SU-DHL-6 (cell line): ENCODE measurements around the gene KIRREL1.

Experiments
- H2AFZ ChIP-seq: fragments of 200-600 bp; sonication (generic); 2 replicates; pipeline ENCODE4 v1.6.1; 2014; ENCODE audit warnings: low read depth, mild to moderate bottlenecking, moderate library complexity, mixed read lengths, antibody characterized with exemption, low read length; ENCODE audit not compliant: severe bottlenecking
- H3F3A ChIP-seq: fragments of 200-600 bp; shearing (Covaris generic); 2 replicates; pipeline ENCODE4 v1.6.0; 2016; ENCODE audit warnings: antibody characterized with exemption, mild to moderate bottlenecking; ENCODE audit not compliant: insufficient read depth
- H3K27ac ChIP-seq: fragments of 200-600 bp; sonication (generic); 2 replicates; pipeline ENCODE4 v1.5.1; 2016; ENCODE audit warnings: low read depth, mild to moderate bottlenecking, low read length, moderate library complexity, mixed read lengths
- H3K27me3 ChIP-seq: fragments of 200-600 bp; sonication (generic), shearing (Covaris generic); 2 replicates; pipeline ENCODE4 v1.6.0; 2014; ENCODE audit warnings: mild to moderate bottlenecking, low read length
- H3K36me3 ChIP-seq: fragments of 200-600 bp; sonication (generic); 2 replicates; pipeline ENCODE4 v1.6.1; 2014; ENCODE audit warnings: mild to moderate bottlenecking, low read length, mixed read lengths
- H3K4me2 ChIP-seq: fragments of 300-600, 200-600 bp; shearing (Covaris generic), sonication (generic); 2 replicates; pipeline ENCODE4 v1.6.0; 2014; ENCODE audit warnings: low read length, low read depth, mild to moderate bottlenecking; ENCODE audit not compliant: poor library complexity, severe bottlenecking
- H3K4me3 ChIP-seq: fragments of 200-600 bp; sonication (generic); 2 replicates; pipeline ENCODE4 v1.5.1; 2014; ENCODE audit warnings: antibody characterized with exemption, low read length, mild to moderate bottlenecking, mixed read lengths; ENCODE audit not compliant: insufficient read depth, poor library complexity, severe bottlenecking
- H3K79me2 ChIP-seq: fragments of 200-600 bp; sonication (generic); 2 replicates; pipeline ENCODE4 v1.6.1; 2014; ENCODE audit warnings: mild to moderate bottlenecking, low read length, moderate library complexity; ENCODE audit not compliant: insufficient read depth
- H3K9ac ChIP-seq: fragments of 200-600 bp; sonication (generic); 2 replicates; pipeline ENCODE4 v1.7.0; 2014; ENCODE audit warnings: mild to moderate bottlenecking, low read length
- H3K9me2 ChIP-seq: fragments of 200-600 bp; sonication (generic); replicated peaks from 2 replicates; pipeline ENCODE4 v1.6.1; 2014; ENCODE audit warnings: low read length; ENCODE audit not compliant: insufficient read depth
- H3K9me3 ChIP-seq: fragments of 200-600 bp; sonication (generic); 2 replicates; pipeline ENCODE4 v1.6.1; 2014; ENCODE audit warnings: low read length, mixed read lengths; ENCODE audit not compliant: insufficient read depth
- H4K20me1 ChIP-seq: fragments of 200-600 bp; sonication (generic); 2 replicates; pipeline ENCODE4 v1.6.1; 2014; ENCODE audit warnings: low read depth, mild to moderate bottlenecking, antibody characterized with exemption, low read length, moderate library complexity, mixed read lengths
- EZH2phosphoT487 ChIP-seq: fragments of 200-600 bp; sonication (generic), shearing (Covaris generic); conservative IDR thresholded peaks from 2 replicates; pipeline ENCODE4 v1.6.1; 2018; ENCODE audit warnings: mild to moderate bottlenecking, antibody characterized with exemption, low read length, moderate library complexity, mixed read lengths
- TF ChIP-seq, protein P1 (sequence below): fragments of 200-600 bp; sonication (generic); IDR thresholded peaks from one replicate; pipeline ENCODE4 v1.5.1; 2017; ENCODE audit warnings: antibody characterized with exemption, mild to moderate bottlenecking, low read length, moderate library complexity; ENCODE audit not compliant: insufficient read depth, poor library complexity, severe bottlenecking

KIRREL1 gene

DNA sequence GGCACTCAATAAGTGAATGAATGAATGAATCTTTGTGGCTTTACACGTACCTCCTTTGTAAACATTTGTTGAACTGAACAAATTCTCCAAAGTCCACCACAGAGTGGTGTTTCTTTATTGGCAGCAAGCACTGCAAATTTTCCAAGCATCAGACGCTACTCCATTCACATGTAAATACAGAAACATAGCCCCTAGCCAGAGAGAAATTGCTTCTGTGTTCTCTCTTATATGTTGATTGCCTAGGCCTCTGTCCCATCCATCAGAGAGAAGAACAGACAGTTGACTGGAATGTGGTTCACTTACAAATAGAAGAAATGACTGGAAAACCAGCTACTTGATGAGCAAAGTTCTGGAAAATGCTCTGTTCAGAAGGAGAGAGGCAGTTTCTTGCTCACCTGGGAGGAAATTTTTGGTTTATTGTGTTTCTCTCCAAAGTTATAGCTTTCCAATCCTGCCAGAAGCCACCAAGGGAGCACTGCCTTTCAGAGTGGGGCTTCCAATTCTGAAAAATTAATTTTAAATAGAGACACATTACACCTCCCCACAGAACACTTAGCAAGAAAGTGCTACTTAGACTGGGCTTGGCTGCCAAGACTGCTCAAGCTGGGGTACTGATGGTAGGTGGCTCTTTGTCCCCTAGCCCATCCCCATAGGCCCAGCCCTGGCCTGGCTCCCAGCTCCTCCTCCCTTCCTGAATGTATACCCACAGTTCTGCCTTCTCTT lies 18.1 kb upstream of the KIRREL1 start:
- Histone ChIP-seq H3F3A (no peaks in the 10 kb centered on the region), H3K9ac (no peak overlapping the region), H2AFZ (no peak overlapping the region), H3K36me3 (no peaks in the 10 kb centered on the region), H3K27me3 (no peaks in the 10 kb centered on the region), H4K20me1 (no peaks in the 10 kb centered on the region), H3K27ac (no peak overlapping the region), H3K9me2 (no peaks in the 10 kb centered on the region), H3K79me2 (no peaks in the 10 kb centered on the region), H3K4me3 (no peak overlapping the region), H3K9me3 (no peaks in the 10 kb centered on the region), H3K4me2 (no peak overlapping the region)
- no peak for TF ChIP-seq EZH2phosphoT487
- TF ChIP-seq, protein P1, sequence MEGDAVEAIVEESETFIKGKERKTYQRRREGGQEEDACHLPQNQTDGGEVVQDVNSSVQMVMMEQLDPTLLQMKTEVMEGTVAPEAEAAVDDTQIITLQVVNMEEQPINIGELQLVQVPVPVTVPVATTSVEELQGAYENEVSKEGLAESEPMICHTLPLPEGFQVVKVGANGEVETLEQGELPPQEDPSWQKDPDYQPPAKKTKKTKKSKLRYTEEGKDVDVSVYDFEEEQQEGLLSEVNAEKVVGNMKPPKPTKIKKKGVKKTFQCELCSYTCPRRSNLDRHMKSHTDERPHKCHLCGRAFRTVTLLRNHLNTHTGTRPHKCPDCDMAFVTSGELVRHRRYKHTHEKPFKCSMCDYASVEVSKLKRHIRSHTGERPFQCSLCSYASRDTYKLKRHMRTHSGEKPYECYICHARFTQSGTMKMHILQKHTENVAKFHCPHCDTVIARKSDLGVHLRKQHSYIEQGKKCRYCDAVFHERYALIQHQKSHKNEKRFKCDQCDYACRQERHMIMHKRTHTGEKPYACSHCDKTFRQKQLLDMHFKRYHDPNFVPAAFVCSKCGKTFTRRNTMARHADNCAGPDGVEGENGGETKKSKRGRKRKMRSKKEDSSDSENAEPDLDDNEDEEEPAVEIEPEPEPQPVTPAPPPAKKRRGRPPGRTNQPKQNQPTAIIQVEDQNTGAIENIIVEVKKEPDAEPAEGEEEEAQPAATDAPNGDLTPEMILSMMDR, result no peak

DNA sequence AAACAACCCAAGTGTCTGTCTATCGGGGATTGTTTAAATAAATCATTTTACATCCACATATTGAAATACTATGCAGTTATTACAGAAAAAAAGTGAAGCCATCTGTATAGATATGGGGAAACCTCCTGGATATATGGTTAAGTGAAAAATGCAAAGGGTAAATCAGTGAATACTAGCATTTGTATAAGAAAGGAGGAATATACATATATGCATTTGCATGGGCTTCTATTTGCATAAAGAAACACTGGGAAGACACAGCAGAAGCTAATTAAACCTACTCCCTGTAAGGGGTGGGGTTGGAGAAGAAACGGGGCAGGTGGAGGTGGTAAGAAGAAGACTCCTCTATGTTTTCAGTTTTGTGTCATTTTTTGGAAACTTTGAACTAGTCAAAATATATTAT lies 16.6 kb upstream of the KIRREL1 start:
- H3K36me3 ChIP-seq, result no peaks in the 10 kb centered on the region
- no peaks in the 10 kb centered on the region for H3K9me2 ChIP-seq
- H3F3A ChIP-seq, result no peaks in the 10 kb centered on the region
- H3K27me3 ChIP-seq, result no peaks in the 10 kb centered on the region
- no peaks in the 10 kb centered on the region for H3K79me2 ChIP-seq
- TF ChIP-seq, protein P1, result no peak
- no peak for TF ChIP-seq EZH2phosphoT487
- H4K20me1 ChIP-seq, result no peaks in the 10 kb centered on the region
- no peak overlapping the region for H3K9ac ChIP-seq
- H3K4me2 ChIP-seq, result no peak overlapping the region
- no peak overlapping the region for H2AFZ ChIP-seq
- H3K4me3 ChIP-seq, result no peak overlapping the region
- no peak overlapping the region for H3K27ac ChIP-seq
- no peaks in the 10 kb centered on the region for H3K9me3 ChIP-seq

DNA sequence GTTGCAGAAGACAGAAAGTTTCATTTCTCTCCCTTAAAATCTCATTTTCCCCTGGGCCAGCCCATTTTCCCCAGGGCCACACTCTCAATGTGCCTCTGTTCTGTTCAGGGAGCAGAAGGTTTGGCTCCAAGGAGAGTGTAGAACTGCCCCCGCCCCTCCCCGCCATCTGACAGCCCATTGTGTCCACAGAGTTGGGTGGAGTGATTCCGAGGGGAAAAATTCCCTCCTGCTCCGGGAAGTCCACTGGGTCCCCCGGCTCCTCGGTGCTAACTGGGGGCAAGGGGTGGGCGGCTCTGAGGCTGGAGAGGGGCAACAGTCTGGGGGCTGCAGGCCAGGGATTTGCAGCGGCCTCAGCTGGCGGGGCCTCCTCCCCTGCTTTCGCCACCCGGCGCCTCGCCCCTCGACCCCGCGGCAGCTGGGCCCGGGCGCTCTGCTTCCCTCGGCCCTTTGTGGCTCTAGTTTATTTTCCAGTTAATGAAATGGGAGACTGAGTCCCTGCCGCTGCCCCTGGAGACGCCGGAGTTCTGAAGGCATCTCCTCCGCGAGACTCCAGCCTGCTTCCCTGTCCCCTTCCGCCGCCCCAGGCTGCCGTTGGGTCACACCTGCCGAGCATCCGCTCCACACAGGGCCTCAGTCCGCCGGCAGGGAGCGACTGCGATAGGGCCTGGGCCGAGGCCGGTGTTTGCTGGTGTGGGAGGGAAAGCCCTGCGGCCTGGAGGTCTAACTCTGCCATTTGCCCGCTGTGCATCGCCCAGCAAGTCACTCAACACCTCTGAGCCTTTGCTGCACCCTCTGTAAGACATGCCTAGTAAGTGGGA lies 14.7 kb upstream of the KIRREL1 start:
- Histone ChIP-seq H3K27me3 (no peaks in the 10 kb centered on the region), H2AFZ (no peak overlapping the region), H3F3A (no peaks in the 10 kb centered on the region), H3K9me2 (no peaks in the 10 kb centered on the region), H3K9ac (no peak overlapping the region), H3K4me3 (no peak overlapping the region), H3K4me2 (no peak overlapping the region), H3K79me2 (no peaks in the 10 kb centered on the region), H4K20me1 (no peaks in the 10 kb centered on the region), H3K9me3 (no peaks in the 10 kb centered on the region), H3K36me3 (no peaks in the 10 kb centered on the region), H3K27ac (no peak overlapping the region)
- no peak for TF ChIP-seq EZH2phosphoT487
- TF ChIP-seq, protein P1, result no peak
